Urinary bladder (tissue), 4 donors: ENCODE measurements around the gene STON1. TPM values are rescaled to one million over a fixed set of nuclear protein-coding genes. Genes with fewer than 3 reads are reported as not detected.
"Not testable (repeated sequence)": the region's sequence is repeated elsewhere in the genome, so short reads cannot be mapped to it uniquely, and the experiment has no call there.

Source experiments
- DNase-seq: peaks from one replicate; pipeline ENCODE4 v3.0.0-alpha.2; 2015; ENCODE audit errors: extremely low spot score
- H3K27ac ChIP-seq: one replicate; pipeline ENCODE4 v1.5.1; 2013; ENCODE audit warnings: low read depth, mild to moderate bottlenecking, moderate library complexity
- H3K36me3 ChIP-seq: one replicate; pipeline ENCODE4 v1.6.1; 2013; ENCODE audit warnings: mild to moderate bottlenecking, moderate library complexity; ENCODE audit not compliant: insufficient read depth
- H3K4me1 ChIP-seq: one replicate; pipeline ENCODE4 v1.6.1; 2013; ENCODE audit warnings: mild to moderate bottlenecking, moderate library complexity; ENCODE audit not compliant: insufficient read depth
- H3K4me3 ChIP-seq: one replicate; pipeline ENCODE4 v1.5.1; 2013; ENCODE audit warnings: low read depth, low read length
- WGBS: extraction: QIAGEN DNeasy Blood & Tissue Kit; methylation state at CpG from one replicate; pipeline ENCODE4 v1.1.7; 2013; 5-methylcytosine and 5-hydroxymethylcytosine counted together
- polyA plus RNA-seq: library from polyadenylated mRNA; stranded (reverse); fragments of 200-250 nt; gene quantifications from one replicate; pipeline ENCODE4 v1.2.3, GENCODE V29; 2013
- total RNA-seq: library from RNA; depleted of rRNA; stranded (reverse); fragments of >200 nt; gene quantifications from one replicate; pipeline ENCODE4 v1.2.3, GENCODE V29; 2014
- donor health status: healthy with polysubstance abuse.
- donor health status: healthy.

The STON1 gene
- total and polyA plus RNA-seq, 2 donors: 57.0 to 68.0 TPM

DNA sequence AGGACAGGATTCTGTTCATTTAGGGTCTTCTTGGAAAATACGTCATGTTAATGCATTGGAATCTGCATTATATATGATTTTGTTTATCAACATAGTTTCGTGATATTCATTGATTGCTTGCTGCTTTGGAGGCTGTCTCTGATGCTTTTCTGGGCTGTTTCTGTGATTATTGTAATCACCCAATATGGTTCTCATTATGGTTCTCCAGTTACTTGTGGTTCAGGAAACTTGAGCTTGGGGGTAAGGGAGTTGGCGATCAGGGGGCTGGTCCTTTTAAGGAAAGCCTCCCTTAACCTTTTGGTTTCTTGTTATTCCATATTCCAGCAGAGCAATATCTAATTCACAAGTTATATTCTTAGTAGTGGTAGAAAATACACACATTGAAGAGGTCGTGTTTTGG lies 17.4 kb upstream of the STON1 start:
- DNase-seq: no peak
- Histone ChIP-seq H3K27ac (no peak overlapping the region), H3K36me3 (no peaks in the 10 kb centered on the region), H3K4me3 (no peak overlapping the region), H3K4me1 (no peaks in the 10 kb centered on the region)
- WGBS: 86% methylated on average over 4 of the region's 4 CpGs

DNA sequence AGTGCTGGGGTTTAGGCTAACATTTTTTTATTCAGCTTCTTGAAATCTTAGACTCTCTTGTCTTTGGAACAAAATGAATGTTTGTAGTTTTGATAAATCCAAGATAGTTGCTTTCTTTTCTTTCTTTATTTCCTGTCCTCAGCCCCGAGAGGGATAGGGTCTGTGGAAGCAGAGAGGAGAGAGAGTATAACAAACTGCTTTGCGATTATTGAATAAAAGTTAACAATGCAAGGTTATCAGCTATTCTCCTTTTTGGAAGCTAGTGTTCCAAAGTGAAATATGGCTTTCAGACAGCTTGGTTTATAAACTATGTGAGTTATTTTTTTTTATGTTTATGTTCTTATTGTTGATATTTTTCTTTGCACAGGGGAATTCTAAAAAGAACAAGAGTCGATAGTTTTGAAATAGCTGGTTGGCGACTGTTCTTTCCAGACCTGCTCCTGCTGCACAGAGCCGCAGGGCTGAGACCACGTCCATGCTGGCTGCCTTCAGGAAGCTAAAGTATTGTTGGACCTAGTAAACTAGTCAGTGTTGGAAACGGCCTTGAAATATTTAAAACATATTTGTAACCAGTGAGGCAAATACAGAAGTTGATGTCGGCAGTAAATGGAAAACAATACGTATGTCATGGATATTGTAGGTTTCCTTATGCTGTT lies 15.5 kb upstream of the STON1 start:
- DNase-seq: no peak
- Histone ChIP-seq H3K4me3 (no peak overlapping the region), H3K4me1 (no peaks in the 10 kb centered on the region), H3K27ac (no peak overlapping the region), H3K36me3 (no peaks in the 10 kb centered on the region)
- WGBS: 33% methylated on average over 9 of the region's 9 CpGs

DNA sequence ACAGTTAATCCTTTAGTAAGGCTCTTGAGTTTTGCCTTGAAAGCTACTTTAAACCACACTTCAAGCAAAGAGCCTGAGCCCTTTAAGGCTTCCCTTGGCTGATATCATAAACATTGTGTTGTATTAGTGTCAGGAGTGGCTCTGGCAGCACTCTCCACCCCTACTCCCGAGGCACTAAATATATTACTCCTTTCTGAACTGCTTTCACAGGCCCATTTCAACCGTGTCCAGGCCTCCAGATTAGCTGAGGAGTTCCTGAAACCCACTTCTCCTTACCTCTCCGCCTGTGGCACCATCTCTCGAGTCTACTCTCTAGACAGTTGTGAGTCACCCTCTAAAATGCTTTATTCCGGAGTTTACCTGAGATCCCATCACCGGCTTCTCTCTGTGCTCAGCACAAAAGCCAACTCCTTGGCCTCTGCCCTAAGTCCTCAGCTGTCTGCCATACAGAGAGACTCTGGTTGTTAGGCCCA lies 14.4 kb upstream of the STON1 start:
- 43% methylated on average over 6 of the region's 6 CpGs for WGBS
- peak overlapping the region; percentile 11 for H3K27ac ChIP-seq

DNA sequence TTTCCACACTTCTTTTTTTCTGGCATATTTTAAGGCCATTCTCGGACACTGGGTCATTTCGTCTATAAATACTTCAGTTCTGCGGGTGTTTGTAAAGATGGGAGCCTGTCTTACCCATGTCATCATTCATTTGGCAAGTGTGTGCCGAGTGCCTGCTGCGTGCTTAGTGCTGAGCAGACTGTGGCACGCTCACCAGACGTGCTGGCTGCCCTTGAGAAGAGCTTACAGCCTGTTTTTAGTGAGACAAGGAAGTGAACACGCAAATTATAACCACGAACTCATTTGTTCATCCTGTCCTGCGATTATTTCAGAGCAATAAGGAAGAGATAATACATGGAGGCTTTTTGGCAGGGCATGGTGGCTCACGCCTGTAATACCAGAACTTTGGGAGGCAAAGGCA lies 10.4 kb upstream of the STON1 start:
- no peak overlapping the region for H3K4me3 ChIP-seq
- 65% methylated on average over 11 of the region's 11 CpGs for WGBS
- H3K36me3 ChIP-seq: peaks cover 2% of the 10 kb centered on the region
- no peaks in the 10 kb centered on the region for H3K4me1 ChIP-seq
- no peak for DNase-seq
- no peak overlapping the region for H3K27ac ChIP-seq

More for the DNA sequence above, 14.4 kb upstream of the STON1 start:
- Histone ChIP-seq H3K36me3 (no peaks in the 10 kb centered on the region), H3K4me1 (no peaks in the 10 kb centered on the region), H3K4me3 (no peak overlapping the region)
- no peak for DNase-seq

DNA sequence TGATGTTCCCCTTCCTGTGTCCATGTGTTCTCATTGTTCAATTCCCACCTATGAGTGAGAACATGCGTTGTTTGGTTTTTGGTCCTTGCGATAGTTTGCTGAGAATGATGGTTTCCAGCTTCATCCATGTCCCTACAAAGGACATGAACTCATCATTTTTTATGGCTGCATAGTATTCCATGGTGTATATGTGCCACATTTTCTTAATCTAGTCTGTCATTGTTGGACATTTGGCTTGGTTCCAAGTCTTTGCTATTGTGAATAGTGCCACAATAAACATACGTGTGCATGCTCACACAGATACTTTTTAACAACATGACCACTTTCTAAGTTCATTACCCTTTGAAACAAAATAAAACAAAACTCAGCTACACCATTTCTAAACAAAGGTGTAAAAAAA lies 5.2 kb upstream of the STON1 start:
- H3K4me1 ChIP-seq, H3K27ac ChIP-seq, DNase-seq, H3K4me3 ChIP-seq, H3K36me3 ChIP-seq: not testable (repeated sequence)
- 86% methylated on average over 3 of the region's 3 CpGs for WGBS

DNA sequence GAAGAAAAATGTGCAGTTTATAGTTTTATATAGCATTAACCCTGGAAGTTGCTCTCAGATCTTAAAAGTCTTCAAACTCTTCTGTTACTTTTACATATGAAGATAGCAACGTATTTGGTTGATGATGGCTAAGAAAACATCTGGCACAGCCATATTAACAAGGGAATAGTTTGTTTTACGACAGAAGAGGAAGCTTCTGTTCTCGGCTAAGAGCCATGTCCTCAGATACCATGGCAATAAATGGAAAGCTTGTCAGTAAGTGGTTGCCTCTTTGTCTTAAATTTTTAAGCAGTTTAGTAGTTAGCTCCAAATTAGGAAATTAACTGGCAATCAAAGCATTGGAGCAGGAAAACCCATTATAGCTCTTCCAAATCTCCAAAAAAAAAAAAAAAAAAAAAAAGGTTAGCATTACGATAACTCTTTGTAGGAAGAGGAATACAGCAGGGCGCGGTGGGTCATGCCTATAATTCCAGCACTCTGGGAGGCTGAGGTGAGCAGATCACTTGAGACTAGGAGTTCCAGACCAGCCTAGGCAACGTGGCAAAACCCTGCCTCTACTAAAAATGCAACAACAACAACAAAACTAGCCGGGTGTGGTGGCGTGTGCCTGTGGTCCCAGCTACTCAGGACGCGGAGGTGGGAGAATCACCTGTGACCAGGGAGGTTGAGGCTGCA lies 4.5 kb upstream of the STON1 start:
- peak; percentile 46 for DNase-seq
- WGBS: 56% methylated on average over 11 of the region's 11 CpGs
- Histone ChIP-seq H3K27ac (no peak overlapping the region), H3K36me3 (peaks cover 2% of the 10 kb centered on the region), H3K4me3 (no peak overlapping the region), H3K4me1 (no peaks in the 10 kb centered on the region)

DNA sequence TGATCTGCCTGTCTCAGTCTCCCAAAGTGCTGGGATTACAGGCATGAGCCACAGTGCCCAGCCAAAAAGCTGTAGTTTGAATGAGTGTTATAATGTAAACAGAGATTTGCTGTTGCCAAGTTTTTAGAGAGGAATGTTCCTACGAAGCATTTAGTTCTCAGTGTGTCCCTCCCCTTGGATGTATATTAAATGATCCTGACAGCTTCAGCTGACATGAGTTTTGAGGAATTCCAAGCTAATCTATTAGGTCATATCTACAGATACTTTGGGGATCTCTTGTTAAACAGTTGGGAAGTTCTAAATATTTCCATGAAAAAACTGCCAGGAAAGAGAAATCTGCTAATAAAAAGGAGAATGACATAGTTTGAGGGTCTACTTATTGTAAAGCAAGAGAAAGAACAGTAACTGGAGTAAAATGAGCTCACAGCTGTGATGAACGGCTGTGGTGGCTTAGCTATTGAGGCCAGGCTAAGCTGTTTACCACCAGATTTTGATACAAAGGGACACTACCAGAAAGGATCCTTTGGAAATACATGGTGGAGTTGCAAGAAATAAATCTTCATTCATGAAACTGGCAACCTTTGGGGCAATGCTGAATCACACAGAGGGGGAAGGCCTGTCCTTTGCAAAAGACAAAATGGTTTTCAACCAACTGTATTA lies 2.6 kb upstream of the STON1 start:
- Histone ChIP-seq H3K36me3 (peaks cover 2% of the 10 kb centered on the region), H3K27ac (no peak overlapping the region), H3K4me1 (no peaks in the 10 kb centered on the region), H3K4me3 (no peak overlapping the region)
- 24% methylated on average over 2 of the region's 2 CpGs for WGBS
- DNase-seq: peak; percentile 39

DNA sequence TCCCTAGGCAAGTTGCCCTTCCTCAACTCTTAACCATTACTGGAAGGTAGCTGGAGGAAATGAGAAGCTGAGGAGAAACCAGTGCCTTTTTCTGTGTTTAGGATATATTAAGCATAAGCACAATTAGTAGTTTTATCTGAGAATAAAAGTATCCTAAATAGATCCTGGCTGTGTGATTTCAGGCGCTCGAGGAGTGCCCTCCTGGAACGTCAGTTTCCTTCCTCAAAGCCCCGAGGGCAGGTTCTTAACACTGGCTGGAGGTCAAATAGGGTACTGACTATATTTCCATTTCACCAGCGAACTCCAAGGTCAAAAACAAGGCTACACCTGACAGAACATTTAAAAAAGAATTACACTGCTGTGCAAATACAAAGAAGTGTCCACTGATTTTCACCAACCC lies 1.5 kb upstream of the STON1 start:
- no peak for DNase-seq
- 80% methylated on average over 5 of the region's 5 CpGs for WGBS

DNA sequence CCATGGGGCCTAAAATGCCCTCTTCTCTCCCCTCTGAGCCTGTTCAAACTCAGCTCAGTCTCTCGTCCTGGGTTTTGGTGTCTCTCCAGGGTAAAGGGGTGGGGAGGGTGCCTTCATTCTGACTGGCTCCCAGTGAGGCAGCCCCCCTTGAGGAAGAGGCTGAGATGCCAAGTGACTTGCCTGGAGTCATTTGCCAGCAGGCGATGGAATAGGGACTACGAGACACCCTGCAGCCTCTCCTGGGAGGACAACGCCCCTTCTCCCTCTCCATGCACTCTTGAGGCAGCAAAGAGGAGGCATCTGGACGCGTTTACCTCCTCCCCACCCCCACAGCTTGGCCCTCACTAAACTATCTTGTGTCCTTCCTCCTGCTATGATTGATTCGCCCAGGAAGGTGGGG lies 760 bp upstream of the STON1 start:
- 26% methylated on average over 7 of the region's 7 CpGs for WGBS
- no peaks in the 10 kb centered on the region for H3K36me3 ChIP-seq
- H3K27ac ChIP-seq: peak overlapping the region; percentile 31
- H3K4me1 ChIP-seq: no peaks in the 10 kb centered on the region
- DNase-seq: no peak
- H3K4me3 ChIP-seq: peak overlapping the region; percentile 77

More for the DNA sequence above, 1.5 kb upstream of the STON1 start:
- Histone ChIP-seq H3K4me3 (no peak overlapping the region), H3K36me3 (peaks cover 2% of the 10 kb centered on the region), H3K27ac (no peak overlapping the region), H3K4me1 (no peaks in the 10 kb centered on the region)

DNA sequence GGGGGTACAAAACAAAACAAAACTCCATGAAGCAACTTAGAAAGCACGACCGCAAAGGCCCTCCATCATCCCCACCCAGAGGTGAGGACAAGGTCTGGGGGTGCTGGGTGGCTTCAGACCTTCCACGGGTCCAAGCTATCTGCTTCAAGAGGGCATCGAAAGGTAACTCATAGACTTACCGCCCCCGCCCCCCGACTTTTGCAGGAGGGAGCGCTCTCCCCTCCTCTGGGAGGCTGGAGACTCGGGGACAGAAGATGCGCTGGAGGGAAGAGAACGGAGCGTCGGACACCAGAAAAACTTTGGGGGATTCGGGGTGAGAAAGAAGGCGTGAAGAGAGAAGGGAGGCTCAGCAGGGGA lies 300 bp upstream of the STON1 start:
- DNase-seq: no peak

DNA sequence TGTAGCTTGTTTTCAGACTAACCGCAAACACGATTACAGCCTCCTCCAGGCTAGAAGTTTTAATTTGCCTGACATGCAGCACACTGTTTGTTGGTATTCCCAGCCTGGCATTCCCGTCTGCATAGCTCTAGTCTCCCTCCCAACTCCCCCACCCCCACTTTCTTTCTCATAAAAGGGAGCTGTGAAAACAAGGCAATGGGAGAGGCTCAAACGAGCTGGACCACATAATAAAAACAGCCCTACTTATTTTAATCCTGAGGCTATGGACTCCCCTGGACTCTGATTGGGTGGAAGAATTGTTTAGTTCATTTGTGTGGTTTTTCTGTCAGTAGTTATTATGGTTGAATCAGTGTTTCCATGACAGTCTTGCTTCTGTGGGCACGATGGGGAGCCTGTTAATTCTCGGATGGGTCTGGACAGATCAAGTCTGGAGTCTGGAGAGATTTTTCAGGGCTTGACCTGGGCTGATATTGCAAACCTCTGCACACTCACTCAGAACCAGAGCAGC lies 1.2 kb downstream of the STON1 start:
- WGBS: 8% methylated on average over 6 of the region's 6 CpGs
- Histone ChIP-seq H3K36me3 (no peaks in the 10 kb centered on the region), H3K4me1 (no peaks in the 10 kb centered on the region), H3K27ac (no peak overlapping the region), H3K4me3 (peak overlapping the region; percentile 77)
- DNase-seq: peak; percentile 57

More for the DNA sequence above, 300 bp upstream of the STON1 start:
- Histone ChIP-seq H3K4me3 (peak overlapping the region; percentile 77), H3K36me3 (no peaks in the 10 kb centered on the region), H3K4me1 (no peaks in the 10 kb centered on the region), H3K27ac (no peak overlapping the region)
- WGBS: 1% methylated on average over 15 of the region's 15 CpGs

DNA sequence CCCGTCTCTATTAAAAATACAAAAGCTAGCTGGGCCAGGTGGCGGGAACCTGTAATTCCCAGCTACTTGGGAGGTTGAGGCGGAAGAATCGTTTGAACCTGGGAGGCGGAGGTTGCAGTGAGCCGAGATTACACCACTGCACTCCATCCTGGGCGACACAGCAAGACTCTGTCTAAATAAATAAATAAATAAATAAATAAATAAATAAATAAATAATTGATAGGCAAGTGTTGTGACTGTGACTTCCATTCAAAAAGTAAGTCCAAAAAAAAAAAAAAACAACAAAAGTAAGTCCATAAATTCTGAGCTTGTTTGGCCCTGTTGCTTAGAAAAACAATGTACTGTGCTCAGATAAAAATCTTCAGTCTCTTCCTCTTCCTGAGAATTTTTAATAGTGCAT lies 2.2 kb downstream of the STON1 start:
- Histone ChIP-seq H3K36me3 (no peaks in the 10 kb centered on the region), H3K4me3 (no peak overlapping the region), H3K27ac (no peak overlapping the region), H3K4me1 (no peaks in the 10 kb centered on the region)
- no peak for DNase-seq
- 80% methylated on average over 7 of the region's 7 CpGs for WGBS

DNA sequence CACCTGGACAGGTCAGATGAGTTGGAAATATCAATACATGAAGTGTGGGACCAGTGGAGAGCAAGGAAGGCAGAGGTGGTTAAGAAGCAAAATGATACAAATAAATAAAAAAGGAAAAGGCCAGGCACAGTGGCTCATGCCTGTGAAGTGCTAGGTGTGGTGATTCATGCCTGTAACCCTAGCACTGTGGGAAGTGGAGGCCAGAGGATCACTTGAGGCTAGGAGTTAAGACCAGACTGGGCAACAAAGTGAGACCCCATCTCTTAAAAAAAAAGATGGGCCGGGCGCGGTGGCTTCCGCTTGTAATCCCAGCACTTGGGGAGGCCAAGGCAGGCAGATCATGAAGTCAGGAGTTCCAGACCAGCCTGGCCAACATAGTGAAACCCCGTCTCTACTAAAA lies 2.9 kb downstream of the STON1 start:
- no peak overlapping the region for H3K4me3 ChIP-seq
- WGBS: 98% methylated on average over 5 of the region's 5 CpGs
- no peak for DNase-seq
- no peak overlapping the region for H3K27ac ChIP-seq
- H3K4me1 ChIP-seq: no peaks in the 10 kb centered on the region
- H3K36me3 ChIP-seq: no peaks in the 10 kb centered on the region

DNA sequence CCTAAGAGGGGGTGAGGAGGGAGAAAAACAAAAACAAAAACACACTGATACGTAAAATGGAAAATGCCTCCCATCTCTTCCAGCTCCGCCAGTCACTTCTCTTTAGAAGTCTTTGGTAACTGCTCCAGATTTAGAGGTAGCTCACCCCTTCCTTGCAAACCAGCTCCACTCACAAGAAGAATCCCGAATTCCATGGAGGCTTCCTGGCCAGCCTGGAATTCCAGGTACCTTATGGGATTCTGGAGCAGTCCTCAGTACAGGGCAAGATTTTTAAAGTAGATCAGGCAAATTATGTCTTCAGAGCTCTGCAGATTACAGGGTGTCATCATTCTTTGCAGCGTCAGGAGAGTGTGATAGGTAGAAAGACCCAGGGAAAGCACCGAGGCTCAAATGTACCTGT lies 4.8 kb downstream of the STON1 start:
- Histone ChIP-seq H3K27ac (no peak overlapping the region), H3K36me3 (no peaks in the 10 kb centered on the region), H3K4me1 (no peaks in the 10 kb centered on the region), H3K4me3 (no peak overlapping the region)
- no peak for DNase-seq
- WGBS: 80% methylated on average over 5 of the region's 5 CpGs
